ENCODE data around the gene ADGRL1.

Gene ADGRL1

DNA sequence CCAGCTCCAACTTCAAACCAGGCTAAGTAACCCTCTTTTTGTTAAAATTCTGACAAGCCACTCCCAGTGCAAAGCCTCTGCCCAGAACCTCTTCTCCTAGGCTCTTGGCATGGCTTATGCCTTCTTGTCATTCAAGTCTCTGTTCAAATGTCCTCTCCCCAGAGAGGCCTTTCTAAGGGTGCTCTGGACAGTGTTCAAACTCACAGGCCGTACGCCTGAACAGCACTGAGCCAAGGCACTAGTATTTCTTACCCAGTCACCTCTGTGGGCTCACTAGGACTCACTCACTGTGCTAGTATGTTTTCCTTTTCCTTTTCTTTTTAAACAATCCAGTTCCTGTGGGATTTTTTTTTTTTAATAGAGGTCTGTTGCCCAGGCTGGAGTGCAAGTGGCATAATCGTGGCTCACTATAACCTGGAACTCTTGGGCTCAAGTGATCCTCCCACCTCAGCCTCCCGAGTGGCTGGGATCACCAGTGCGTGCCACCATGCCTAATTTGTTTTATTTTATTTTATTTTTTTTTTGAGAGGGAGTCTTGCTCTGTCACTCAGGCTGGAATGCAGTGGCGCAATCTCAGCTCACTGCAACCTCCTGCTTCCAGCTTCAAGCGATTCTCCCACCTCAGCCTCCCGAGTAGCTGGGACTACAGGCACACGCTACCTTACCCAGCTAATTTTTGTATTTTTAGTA lies 67.2 kb downstream of the ADGRL1 start:
- DNase-seq = no peak

DNA sequence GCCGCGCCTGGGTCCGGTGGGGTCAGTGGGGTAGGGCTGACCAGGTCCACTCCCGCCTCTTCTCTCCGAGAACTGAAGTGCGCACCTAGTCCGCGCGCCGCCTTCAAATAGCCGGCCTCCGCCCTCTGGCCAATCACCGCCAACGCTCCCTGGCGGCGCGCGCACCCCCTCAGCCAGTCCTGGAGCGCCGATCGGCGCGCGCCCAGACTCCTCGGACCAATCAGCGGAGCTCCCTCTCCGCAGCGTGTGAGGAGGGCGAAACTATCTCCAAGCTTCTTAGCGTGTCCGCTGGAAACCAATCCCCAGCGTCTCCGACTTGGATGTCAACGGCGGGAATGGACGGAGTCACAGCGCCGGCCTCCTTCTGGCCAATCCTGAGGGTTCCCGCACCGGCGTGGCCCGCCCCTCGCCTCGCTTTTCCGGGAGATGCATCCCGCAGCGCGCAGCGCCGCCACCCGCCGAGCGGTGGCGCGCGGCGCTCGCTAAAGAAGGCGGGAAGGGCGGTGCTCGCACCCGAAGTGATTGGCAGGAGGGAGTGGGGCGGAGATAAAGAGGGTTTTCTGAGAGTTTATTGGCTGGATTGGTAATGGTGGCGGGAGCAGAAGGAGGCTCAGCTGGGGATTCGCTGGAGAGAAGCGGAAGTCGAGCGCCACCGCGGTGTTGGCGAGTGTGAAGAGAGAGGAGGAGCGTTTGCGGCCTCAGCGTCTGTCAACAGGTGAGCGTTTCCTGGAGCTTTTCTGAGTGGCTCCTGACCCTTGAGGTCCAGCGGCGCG lies 69.3 kb downstream of the ADGRL1 start, which contains the start of gene ASF1B:
TSS of gene ASF1B (minus strand) at position 81 of the 773 bp plus-strand sequence. CDS start 133 bp downstream, outside the sequence.
- DNase-seq = peak; percentile 100

DNA sequence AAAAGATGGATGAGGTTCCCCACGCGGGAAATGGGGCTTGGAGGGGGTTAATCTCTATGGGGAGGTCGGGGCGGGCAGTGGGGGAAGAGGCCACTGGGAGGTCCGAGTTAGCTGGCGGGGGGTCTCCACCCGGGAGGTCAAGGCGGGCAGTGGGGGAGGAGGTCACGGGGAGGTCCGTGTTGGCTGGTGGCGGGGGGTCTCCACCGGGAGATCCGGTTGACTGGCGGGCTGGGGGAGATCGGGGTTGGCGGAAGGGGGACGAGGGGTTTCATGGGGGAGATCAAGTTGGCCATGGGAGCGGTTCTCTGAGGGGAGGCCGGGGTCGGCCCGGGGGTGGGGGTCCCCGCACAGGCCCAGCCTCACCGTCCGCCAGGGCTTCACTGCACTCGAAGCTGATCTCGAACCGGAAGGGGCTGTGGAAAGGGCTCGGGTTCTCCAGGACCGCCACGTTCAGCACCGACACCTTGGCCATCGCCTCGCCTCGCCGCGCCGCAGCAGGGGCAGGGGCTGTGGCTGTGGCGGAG lies 69.9 kb downstream of the ADGRL1 start:
- DNase-seq = no peak

GRCh38 chr19:14135355-14135754 lies 70.6 kb downstream of the ADGRL1 start:
- DNase-seq = no peak

- DNase-seq = peak; percentile 78 to 94 (median 88)
These were observed 78.0 kb downstream of the ADGRL1 start for GRCh38 chr19:14127929-14128509.

- peak; percentile 74 to 86 (median 82) for DNase-seq
These were observed 78.8 kb downstream of the ADGRL1 start for GRCh38 chr19:14127176-14127575.

- DNase-seq = no peak
These were observed 83.0 kb downstream of the ADGRL1 start for GRCh38 chr19:14122924-14123323.

DNA sequence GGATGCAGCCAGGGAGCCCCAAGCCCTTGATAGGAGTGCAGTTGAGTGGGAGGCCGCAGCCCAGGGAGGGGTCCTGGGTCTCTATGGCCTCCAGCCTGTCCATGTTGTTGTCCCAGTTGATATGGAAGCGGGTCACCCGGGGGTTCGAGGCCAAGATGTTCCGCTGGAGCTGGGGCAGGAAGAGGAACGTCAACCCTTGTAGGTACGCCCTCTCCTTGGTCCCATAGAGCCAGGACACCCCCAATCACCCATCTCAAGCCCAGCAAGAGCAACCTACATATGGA lies 85.5 kb downstream of the ADGRL1 start:
- no peak for DNase-seq

- no peak for DNase-seq
These were observed 86.1 kb downstream of the ADGRL1 start for GRCh38 chr19:14119644-14120496.

GRCh38 chr19:14119146-14119545 lies 86.8 kb downstream of the ADGRL1 start:
- peak in 1 of 4 experiments; percentile 29 for DNase-seq

GRCh38 chr19:14118165-14119051 lies 87.6 kb downstream of the ADGRL1 start:
- peak; percentile 94 to 98 (median 97) for DNase-seq

- DNase-seq = peak; percentile 99 to 100 (median 100)
These were observed 88.3 kb downstream of the ADGRL1 start, which contains the start of gene PRKACA for GRCh38 chr19:14117668-14118164. Gene PRKACA (minus strand): TSS chr19:14117762. CDS start chr19:14117547, 215 bp downstream.

DNA sequence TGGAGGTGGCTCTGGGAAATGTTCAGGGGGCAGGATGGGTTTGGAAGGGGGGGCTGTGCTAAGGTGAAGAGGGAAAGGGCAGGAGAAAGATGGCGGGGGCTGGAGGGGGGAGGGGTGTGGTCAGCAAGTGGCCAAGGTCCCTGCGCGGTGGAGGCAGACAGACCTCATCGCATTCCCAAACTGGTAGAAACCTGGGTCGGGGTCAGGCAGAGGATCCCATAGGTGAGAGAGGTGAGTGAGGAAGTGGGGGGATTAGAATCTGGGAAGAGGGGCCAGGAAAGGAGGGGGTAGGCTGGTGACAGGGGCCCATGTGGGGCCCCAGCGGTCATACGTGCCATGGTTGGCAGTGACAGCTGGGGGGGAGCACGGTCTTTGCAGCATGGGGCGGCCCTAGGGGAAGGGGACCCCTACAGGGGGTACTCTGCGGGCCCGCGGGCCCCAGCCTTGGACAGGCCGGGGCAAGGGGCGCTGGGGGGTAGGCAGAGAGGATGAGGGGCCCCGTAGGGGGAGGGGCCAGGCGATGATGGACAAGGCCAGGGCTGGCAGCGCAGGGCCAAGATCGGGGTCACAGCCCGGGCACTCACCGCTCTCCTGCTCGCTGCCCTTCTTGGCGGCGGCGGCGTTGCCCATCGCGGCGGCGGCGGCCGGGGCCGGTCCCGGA lies 88.9 kb downstream of the ADGRL1 start:
- DNase-seq = no peak

GRCh38 chr19:14116525-14116917 lies 89.4 kb downstream of the ADGRL1 start:
- DNase-seq = no peak

DNA sequence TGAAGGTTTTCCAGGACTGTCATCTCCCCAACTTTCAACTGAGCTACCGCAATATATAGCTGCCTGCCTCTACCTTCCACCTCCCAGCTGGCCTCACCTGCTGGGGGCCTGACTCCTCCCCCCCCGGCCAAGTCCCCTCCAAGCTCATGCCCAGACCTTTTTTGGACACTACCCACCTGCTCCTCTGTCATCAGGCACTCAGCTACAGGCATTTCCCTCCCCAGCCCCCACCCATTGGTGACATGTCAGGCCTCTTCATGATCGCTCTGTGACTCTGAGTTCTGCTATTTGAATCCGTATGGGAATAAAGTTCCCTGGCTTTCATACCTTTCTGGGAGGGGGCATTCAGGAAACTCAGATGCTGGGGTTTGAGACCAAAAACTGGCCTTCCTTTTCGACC lies 90.2 kb downstream of the ADGRL1 start:
- DNase-seq = no peak

DNA sequence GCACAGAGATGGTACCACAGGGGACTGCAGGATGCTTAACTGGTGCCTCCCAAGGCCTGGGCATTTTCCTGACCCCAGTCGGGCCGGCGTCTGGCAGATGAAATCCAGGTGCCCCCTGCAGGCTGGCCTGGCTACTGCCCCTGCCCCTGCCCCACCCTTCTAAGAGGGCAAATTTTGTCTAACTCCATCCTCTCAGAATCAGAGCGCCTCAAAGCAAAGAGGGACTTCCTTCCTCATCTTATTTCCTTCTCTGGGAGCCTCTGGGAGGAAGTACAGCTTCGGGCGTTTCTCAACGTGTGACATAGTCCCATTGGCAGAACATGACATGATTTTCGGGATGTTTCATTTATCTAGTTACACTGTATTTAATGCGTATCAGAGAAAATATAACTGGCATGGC lies 91.1 kb downstream of the ADGRL1 start:
- peak; percentile 80 to 94 (median 90) for DNase-seq

DNA sequence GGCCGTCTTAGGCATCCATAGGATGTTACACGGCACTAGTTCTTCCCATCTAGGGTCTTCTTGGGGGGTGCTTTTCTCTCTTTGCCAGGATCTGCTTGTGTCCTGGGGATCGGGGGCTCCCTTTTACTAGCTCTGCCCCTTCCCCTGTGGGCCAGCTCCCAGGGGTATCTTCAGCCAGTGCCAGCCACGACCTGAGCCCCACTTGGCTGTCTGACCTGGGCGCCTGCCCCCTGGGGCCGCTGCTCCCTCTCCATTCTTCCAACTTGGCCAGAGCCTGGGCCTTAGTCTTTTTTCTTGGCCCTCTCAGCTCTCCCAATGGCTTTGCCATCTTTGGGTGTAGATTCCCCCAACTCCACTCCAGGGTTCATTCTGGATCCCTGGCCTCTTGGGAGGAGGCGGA lies 91.5 kb downstream of the ADGRL1 start:
- no peak for DNase-seq

DNA sequence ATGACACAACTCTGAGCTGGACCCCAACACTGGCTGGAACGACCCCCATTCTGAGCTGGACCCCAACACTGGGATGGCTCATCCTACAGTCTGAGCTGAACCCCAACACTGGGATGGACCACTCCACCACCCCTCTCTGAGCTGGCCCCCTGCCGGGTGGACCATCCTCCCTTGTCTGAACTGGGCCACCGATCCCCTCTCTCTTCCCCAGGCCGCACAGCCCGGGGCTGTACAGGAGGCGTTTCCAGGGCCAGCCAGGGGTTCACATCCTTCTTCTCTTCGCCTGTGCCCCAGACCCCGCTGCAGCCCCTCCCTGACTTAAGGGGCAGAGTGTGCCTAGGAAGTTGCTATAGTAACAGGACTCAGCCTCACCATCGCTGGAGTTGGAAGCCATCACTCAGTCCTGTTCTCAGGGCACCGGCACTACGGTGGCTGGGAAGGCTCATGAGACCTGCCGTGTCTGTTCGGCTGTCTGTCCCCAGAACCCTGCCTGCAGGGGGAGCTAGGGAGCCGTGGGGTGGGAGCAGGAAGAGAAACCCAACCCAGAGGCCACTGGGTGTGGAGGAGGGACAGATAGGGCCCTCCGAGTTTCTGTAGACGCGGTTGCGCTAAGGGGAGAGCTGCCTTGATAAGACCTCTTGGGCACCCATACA lies 92.1 kb downstream of the ADGRL1 start:
- peak; percentile 47 to 74 (median 54) for DNase-seq

- peak in 1 of 4 experiments; percentile 17 for DNase-seq
These were observed 93.1 kb downstream of the ADGRL1 start for GRCh38 chr19:14112809-14113385.
